Renal cortex interstitium (tissue), 11 donors: ENCODE results near the gene ZNF319. TPM values are rescaled to one million over a fixed set of nuclear protein-coding genes. Genes with fewer than 3 reads are reported as not detected.
A peak's percentile ranks its signal among the peaks of the same experiment; 100 is the strongest.

ENCODE experiments used
- DNase-seq, 11 donors: peaks; one replicate each; pipeline ENCODE4 v3.0.0-alpha.2; 2013; ENCODE audit warnings: low read depth in 9 of 11, low spot score in 4 of 11; ENCODE audit errors: extremely low read depth in 1 of 11
- polyA plus RNA-seq, 3 donors: library from polyadenylated mRNA; unstranded; fragments of 120-200 nt; gene quantifications; one replicate each; pipeline ENCODE4 v1.2.1, GENCODE V29; 2013; ENCODE audit not compliant: insufficient read length in 3 of 3

ZNF319 gene
- polyA plus RNA-seq, 3 donors = 9.2 to 12.8 (median 9.9) TPM

DNA sequence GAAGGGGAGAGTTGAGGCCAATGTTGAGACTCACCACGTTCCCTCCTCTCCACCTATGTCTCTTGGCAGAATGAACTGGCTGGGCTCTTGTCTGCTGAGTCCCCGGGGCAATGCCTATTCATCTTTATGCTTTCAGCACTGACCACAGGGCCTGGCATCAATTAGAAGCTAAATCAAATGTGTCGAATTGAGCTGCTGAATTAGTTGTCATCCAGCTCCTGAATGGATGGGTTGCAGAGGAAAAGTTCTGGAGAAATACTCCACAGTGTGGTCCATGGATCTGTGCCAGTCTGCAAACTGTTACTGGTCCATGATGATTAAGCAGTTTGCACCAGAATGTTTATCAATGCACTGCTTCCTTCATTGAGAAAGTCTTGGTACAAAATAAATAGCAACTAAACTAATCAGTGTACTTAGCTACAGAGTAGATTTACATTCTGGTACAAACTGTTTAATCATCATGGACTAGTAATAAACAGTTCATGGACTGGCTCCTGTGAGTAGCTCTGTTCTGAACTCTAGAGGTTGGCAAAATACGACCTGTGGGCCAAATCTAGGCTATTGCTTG is 34.2 kb downstream of the ZNF319 start:
- DNase-seq = no peak

DNA sequence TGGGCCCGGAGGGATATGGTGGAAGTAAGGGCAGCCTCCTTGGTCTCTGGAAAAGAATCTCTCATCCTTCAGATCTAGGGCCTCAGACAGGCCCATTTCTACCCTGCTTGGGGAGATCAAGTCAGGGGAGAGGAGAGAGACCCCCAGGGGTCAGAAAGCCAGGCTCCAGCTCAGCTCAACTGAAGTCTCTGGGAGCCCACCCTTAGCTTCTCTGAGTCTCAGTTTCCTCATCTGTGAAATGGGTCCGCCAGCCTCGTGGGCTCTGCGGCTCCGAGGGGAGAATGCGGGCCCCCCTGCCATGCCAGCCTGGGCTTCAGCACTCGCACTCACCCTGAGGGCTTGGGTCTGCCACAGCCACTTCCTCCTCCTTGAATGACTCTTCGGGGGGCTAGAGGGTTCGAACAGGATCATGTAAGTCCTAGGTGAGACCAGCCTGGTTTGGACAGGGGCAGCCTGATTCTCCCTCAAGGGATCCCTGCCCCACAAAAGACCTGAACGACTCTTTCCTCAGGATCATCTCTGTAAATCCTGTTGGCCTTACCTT is 36.2 kb downstream of the ZNF319 start:
- DNase-seq = no peak

DNA sequence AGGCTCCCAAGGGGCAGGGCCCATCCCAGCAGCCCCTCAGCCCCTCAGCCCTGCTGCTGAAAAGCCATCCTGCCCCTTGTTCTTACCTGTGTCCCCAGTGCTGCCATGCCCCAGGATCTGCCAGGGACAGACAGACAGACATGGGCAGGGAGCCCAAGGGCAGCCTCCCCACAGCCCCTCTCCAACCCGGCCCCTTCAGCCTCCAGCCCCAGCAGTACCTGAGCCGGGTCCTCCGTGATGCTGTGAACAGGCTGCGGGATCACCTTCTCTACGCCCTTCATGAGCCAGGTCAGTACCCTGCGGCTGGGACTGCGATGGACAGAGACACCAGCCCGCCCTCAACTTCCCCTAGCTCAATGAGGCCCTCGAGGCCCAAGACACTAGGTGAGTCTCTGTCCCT is 37.7 kb downstream of the ZNF319 start:
- no peak for DNase-seq

DNA sequence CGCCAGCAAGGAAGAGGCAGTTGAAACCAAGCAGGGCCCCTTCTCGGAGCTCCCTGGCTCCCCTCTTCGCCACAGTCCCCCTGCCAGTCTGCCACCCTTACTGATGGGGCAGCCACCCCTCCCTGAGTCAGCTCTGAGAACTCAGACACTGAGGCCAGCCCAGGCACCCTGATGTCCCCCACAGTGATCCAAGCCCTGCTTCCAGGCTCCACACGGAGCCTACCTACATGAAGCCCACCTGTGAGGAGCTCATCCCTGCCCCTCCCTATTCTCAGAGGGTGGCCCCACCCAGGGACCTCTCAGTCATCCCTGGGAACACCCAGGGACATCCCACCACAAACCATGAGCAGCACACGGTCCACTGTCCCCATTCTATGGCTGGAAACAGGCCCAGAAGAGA is 38.4 kb downstream of the ZNF319 start:
- no peak for DNase-seq

DNA sequence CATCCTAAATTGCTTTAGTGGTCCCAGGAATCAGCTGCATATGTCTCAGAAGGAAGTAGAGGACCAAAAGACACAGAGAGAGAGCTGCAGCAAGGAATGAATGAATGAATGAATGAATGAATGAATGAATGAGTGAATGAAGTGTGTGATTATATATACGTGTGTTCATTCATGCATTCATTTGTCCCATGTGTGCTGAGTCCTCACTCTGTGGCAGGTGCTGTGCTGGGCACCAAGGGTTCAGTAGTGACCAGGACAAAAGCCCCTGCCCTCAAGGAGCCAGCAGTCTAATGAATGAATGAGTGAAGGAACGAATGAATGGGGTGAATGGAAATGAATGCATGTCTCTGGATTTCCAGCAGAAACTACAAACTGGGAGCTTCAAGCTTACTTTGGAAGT is 38.9 kb downstream of the ZNF319 start:
- no peak for DNase-seq

DNA sequence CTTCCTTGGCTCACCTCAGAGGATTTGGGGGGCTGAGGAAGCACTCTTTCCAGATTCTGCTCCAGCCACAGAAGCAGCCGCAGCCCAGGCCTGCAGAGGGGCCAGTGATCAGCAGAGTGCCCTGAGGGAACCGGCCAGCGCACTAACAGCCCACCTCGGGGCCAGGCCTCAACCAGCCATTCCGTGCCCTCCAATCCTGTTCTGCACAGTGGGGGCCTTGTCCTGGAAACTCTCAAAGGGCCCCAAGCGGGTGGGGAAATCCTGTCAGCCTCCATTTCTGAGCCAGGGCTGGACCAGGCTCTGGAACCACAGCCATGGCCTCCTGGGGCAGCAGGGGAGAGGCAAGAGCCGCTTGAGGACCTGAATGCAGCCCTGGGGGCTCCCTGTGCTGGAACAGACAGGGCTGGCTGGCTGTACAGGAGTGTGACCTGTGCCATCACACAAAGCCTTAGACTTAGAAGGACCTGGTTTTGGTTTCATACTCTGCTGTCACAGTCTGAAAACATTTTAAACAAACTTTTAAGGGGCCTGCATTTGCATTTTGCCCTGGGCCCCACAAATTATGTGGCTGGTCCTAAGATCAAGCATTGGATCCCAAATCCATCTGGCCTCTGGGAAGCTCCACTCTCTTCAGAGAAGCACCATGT is 39.5 kb downstream of the ZNF319 start:
- no peak for DNase-seq

DNA sequence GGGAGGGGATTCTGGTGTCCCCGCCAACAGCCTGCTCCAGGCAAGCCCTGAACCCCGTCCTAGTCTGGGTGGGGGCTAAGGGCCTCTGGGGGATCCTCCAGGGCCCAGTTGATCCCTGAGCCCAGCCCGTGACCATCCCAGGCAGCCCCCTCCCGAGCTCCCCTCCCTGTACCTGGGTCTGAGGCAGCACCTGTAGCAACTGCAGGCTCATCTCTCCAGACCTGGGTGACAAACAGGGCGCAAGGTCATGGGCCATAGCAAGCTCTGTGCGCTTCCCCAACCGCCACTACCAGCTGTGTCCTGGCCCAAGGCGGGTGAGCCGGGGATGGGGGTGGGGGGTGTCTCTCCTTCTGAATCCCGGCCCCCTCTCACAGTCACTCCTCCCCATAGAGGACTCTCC is 40.2 kb downstream of the ZNF319 start:
- DNase-seq = no peak

DNA sequence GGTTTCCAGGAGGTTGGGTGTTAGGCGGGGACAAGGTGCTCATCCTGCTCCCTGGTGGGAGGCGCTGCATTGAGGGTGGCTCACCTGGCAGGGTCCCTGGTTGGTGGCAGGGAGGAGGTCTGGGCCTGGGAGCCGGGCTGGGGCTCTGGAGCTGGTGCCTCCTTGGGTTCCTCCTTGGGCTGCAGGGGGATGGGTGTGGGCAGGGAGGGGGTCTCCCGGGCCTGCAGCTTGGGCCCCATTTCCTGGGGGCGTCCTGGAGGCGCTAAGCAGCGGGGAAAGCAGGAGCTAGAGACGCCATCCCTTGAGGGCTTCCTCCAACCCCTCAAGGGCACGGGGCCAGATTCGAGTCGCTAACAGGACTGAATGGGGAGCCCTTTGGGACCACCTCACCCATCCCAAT is 40.7 kb downstream of the ZNF319 start:
- DNase-seq = no peak

DNA sequence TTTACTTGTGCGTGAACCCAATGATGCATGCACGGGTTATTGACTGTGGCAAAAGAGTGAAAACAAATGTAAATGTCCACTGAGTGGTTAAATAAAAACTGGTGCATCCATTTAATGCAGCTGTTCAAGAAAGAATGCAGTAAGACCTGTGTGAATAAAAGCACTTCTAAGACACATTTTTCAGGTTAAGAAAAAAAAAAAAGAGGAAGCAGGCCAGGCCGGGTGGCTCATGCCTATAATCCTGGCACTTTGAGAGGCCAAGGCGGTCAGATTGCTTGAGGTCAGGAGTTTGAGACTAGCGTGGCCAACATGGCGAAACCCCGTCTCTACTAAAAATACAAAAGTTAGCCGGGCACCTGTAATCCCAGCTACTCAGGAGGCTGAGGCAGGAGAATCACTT is 41.4 kb downstream of the ZNF319 start:
- peak in 4 of 11 donors; percentile 1 to 13 (median 11) for DNase-seq

DNA sequence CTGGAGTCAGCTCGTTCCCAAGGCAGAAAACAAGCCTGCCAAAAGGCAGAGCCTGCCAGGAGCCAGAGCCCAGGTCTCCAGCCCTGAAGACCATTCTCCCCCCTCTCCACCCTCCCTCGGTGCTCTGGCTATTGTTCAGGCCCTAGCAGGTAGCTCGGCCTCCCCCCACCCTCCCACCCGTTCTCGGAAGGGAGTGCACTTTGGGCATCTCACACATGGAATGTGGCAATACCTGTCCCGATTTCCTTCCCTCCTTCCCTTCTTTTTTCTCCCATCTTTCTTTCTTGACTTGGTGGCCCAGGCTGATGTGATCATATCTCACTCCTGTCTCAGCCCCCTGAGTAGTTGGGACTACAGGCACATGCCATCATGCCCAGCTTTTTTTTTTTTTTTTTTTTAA is 41.9 kb downstream of the ZNF319 start:
- DNase-seq = no peak

DNA sequence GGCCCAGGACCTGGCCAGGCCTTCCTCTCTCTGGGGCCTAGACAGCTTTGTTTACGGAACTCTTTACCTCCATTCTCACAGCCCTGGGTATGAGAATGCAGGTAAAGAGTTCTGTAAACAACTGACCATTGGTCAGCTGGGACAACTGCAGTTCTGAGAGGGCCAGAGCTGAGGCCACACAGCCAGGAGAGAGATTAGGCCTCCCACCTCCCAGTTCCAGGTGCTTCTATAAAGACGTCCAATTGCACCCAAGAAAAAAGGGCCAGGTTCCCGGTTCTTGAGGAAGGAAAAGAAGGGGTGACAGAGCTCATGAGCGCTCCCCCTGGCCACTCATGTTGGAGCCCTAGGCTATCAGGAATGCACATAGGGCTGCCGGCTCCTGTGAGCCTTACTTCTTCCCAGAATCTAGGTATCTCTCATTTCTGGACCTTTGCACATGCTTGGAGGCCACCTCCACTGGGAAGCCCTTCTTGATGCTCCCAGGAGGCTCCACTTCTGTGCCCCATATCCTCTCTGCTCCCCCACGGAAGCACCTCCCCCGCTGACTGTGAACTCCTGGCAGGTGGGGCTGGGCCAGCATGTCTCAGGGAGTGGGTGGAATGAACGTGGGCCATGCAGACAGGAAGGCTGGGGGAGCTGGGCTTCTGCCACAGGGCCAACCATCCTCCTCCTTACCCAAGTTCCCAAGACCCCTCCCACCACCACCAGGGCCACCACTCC is 42.6 kb downstream of the ZNF319 start:
- DNase-seq = no peak

DNA sequence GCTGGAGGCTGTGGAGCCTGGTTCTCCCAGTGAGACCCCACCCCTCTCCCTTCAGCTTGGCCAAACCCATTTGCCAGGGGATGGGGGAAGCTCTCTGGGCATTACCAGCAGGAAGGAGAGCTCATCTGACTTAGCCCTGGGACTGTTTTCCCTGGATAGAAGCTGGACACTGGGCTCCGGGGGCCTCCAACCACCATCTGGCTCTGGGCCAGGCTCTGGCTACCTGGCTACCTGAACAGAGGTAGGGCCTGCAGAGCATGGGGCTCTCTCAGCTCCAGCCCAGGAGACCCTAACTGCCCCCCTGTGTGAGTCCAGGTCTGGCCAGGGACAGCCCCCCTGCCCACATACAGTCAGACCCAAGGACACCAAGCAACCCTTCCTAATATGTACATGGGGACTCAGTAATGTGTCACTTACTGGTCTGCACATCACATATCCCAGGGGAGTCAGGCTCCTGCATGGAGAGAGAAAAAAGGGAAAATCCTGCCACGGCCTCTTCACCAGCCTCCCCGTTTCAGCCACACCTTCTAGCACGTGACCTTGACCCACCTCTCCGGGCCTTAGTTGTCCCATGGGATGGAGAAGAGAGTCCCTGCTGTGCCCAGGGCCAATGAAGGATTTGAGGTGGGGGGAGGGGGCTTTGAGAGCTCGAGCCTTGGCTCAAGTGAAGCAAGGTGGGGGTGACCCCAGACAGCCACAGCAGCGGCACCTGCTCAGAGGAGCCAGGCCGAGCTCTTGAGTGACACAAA is 43.4 kb downstream of the ZNF319 start:
- DNase-seq = no peak

DNA sequence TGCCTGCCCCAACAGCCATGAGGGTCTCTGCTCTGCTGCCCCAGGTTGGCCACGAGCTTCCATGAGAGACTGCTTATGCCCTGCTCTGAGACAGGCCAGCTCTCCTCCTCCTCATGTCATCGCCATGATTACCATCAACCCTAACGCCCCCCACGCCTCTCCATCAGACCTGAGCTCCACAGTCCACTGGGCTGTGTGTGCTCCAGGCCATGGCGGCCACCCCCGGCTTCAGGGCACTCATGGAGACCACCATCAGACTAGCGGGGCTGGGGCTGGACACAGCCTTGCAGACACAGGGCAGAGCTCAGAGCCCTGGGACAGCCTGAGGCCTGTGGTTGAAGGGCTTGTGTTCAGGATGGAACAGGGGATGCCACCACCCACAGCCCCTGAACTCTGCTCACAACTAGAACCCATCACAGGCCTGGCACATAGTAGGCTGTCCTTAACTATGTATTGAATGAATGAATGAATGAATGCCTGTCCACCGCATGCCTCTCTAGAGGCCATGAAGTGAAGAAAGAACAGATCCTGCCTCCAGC is 44.1 kb downstream of the ZNF319 start:
- DNase-seq = no peak

DNA sequence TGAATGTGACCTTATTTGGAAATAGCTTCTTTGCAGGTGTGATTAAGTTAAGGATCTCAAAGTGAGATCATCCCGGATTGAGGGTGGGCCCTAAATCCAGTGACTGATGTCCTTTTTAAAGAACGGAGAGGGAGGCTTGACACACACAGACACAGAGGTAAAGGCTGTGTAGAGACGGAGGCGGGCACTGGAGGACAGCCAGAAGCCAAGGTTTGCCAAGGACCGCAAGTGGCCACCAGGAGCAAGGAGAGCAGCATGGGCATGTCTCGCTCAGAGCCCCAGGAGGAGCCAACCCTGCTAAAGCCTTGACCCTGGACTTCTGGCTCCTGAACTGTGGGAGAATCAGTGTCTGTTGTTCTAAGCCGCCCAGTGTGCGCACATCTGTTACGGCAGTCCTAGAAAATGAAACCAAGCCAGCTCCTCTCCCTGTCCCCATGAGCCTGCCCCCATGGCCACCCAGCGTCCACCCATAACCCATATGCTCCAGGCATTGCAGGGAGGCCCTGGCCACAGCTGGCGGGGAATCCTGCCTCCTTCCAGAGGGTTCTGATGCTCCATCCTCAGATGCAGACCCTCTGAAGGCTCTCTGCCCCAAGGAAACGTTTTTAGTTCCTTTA is 44.8 kb downstream of the ZNF319 start:
- no peak for DNase-seq

DNA sequence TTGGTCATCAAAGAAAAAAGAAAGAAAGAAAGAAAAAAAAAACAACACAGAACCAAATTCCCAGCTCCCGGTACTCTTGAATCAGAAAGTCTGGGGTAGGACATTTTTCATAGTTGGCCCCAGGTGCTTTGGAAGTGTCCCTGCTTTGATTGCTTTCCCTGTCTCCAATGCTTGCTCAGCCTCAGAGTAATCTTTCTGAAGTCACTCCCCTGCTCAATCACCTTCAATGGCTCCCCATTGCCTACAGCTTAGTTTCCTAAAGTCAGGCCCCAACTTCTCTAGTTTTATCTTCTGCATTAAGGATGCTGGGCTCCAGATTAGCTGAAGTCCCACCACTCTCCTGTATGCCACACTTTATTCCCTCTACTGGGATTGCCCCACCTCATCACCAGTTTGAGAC is 46.6 kb downstream of the ZNF319 start:
- DNase-seq = no peak

DNA sequence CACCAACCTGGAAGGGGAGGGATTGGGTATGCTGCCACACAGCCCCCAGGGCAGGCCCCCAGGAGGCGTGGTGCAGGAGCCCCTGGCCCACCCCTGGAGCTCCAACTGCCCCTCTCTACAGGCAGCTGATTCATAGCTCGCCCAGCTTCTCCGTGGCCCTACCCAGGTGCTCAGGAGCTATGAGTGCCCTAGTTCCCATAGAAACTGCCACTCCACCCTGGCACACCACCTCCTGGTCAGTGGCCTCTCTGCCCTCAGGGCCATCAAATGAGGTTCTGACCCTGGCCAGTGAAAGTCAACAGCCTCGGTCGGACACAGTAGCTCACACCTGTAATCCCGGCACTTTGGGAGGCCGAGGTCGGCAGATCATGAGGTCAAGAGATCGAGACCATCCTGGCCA is 47.6 kb downstream of the ZNF319 start:
- DNase-seq = no peak

DNA sequence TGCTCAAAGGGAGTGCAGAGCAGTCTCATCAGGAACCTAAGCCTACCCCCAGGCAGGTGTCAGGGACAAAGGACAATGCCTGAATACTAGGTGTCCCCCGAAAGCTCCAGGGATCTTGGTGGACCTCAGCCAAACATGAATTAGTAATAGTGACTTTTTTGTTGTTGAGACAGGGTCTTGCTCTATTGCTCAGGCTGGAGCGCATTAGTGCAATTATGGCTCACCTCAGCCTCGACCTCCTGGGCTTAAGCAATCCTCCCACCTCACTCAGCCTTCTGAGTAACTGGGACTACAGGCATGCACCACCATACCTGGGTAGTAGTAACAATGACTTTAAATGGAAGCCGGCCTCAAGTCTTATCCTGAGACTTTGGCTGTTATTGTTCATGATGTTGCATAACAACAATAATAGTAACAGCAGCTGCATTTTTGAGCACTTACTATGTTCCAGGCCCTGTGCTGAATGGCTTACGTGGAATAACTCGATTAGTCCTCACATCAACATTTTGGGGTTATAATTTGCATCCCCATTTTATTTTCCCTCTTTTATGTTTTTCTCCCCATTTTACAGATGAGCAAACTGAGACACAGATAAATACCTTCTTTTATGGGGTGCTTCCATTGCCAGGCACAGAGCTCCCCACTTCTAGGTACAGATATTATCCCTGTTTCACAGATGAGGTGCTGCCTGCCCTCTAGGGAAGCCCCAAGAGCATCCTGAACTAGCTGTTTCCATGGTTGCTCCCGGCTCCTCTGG is 49.1 kb downstream of the ZNF319 start:
- DNase-seq = no peak

DNA sequence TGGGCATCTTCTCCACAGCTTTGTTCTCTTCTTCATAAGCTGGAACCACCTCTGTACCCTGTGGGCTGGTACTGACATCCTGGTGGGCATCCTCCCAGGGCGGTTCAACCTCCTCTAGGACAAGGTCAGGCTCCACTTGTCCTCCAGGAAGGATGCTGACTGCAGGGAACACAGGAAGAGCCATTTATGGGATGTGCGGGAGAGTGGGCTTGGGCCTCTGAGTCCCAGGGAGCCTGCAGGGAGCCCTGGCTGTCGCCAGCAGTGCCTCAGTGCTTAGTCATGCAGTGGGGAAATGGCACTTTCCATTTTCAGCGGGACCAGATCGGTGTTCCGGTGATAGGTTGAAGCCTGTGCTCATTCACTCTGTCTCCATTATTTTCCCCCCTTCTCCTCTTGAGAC is 50.1 kb downstream of the ZNF319 start:
- no peak for DNase-seq
